CD4-positive, alpha-beta T cell (primary cell): ENCODE results near the gene LRWD1. TPM values are rescaled to one million over a fixed set of nuclear protein-coding genes. Genes with fewer than 3 reads are reported as not detected.
"Not testable (repeated sequence)": the region's sequence is repeated elsewhere in the genome, so short reads cannot be mapped to it uniquely, and the experiment has no call there.

ENCODE experiments used
- ATAC-seq: fragments of 200-7000 bp; cut with Tn5 transposase; one replicate; pipeline ENCODE4 v1.10.0; 2022; ENCODE audit warnings: mild to moderate bottlenecking; ENCODE audit not compliant: poor library complexity
- CTCF ChIA-PET: fragments of 350-600 bp; sonication (Branson Sonifier 250); formaldehyde crosslinking; loops from one replicate; lab custom pipeline; 2021; ENCODE audit warnings: antibody characterized with exemption, inconsistent platforms; lab: Charles Lee
- POLR2A ChIA-PET: fragments of 350-600 bp; sonication (Branson Sonifier 250); formaldehyde crosslinking; loops from one replicate; lab custom pipeline; 2021; ENCODE audit warnings: antibody characterized with exemption, inconsistent platforms; lab: Charles Lee
- DNase-seq, 14 experiments: peaks; one replicate each; pipeline ENCODE4 v3.0.0-alpha.2; 2013 to 2020; ENCODE audit warnings: mixed read lengths in 2 of 14
- H3K27ac ChIP-seq, 2 donors: one replicate each; pipeline versions ENCODE4 v1.5.1 to v1.7.0; 2013; ENCODE audit warnings: low read length in 2 of 2, low read depth in 1 of 2, mild to moderate bottlenecking in 1 of 2
- H3K27me3 ChIP-seq, 2 experiments: 1 replicate in 1 of 2; 2 replicates in 1 of 2; pipeline versions ENCODE4 v1.6.1 to v1.7.0; 2013; ENCODE audit warnings: low read length in 2 of 2, control low read depth in 1 of 2, mild to moderate bottlenecking in 1 of 2, moderate library complexity in 1 of 2; ENCODE audit not compliant: insufficient read depth in 2 of 2, control insufficient read depth in 1 of 2
- H3K36me3 ChIP-seq: one replicate; pipeline ENCODE4 v1.6.1; 2013; ENCODE audit warnings: low read length, control low read depth; ENCODE audit not compliant: insufficient read depth
- H3K4me1 ChIP-seq: one replicate; pipeline ENCODE4 v1.6.1; 2013; ENCODE audit warnings: low read length, control low read depth; ENCODE audit not compliant: insufficient read depth
- H3K4me3 ChIP-seq: one replicate; pipeline ENCODE4 v1.5.1; 2013; ENCODE audit warnings: mild to moderate bottlenecking, low read length, moderate library complexity
- H3K9me3 ChIP-seq, 2 experiments: 1 replicate in 1 of 2; 2 replicates in 1 of 2; pipeline versions ENCODE4 v1.6.1 to v1.7.0; 2013; ENCODE audit warnings: low read length in 2 of 2, mild to moderate bottlenecking in 2 of 2, control low read depth in 1 of 2, moderate library complexity in 1 of 2; ENCODE audit not compliant: control insufficient read depth in 1 of 2, insufficient read depth in 1 of 2
- H3K27ac Mint-ChIP-seq: one replicate; pipeline ENCODE4 v1.8.0; 2020; ENCODE audit warnings: mixed read lengths
- H3K27me3 Mint-ChIP-seq: one replicate; pipeline ENCODE4 v1.8.0; 2021; ENCODE audit warnings: mixed read lengths
- H3K36me3 Mint-ChIP-seq: one replicate; pipeline ENCODE4 v1.8.0; 2021; ENCODE audit warnings: low read depth, mixed read lengths
- H3K4me1 Mint-ChIP-seq: one replicate; pipeline ENCODE4 v1.8.0; 2021; ENCODE audit warnings: low read depth, mixed read lengths
- H3K4me3 Mint-ChIP-seq: one replicate; pipeline ENCODE4 v1.8.0; 2020; ENCODE audit warnings: mild to moderate bottlenecking, mixed read lengths
- H3K9me3 Mint-ChIP-seq: one replicate; pipeline ENCODE4 v1.8.0; 2020; ENCODE audit warnings: mixed read lengths
- intact Hi-C, 2 experiments: fragments of 100-400 bp; cut with DNase I in 1 of 2; cut with micrococcal nuclease in 1 of 2; formaldehyde crosslinking; loops; one replicate each; pipeline versions ENCODE4 v1.15.1 to v1.9.0; 2023 to 2025; cut with DNase I, micrococcal nuclease
- microRNA-seq: library from miRNA; unstranded; fragments of <30 nt; microRNA quantifications from one replicate; pipeline ENCODE4 v1.2.0, GENCODE V29; 2021; ENCODE audit warnings: borderline microRNAs expressed, borderline replicate concordance
- total RNA-seq, 174 experiments: library from RNA in 2 of 174; stranded (reverse) in 2 of 174; gene quantifications; one replicate each; pipeline ENCODE4 v1.2.3 and lab custom pipeline; 2021 to 2026

The LRWD1 gene
- total RNA-seq, 2 experiments from 2014 or later, result 12.9 to 13.9 TPM

GRCh38 chr7:102514881-102515721 is 50.3 kb downstream of the LRWD1 start:
- H3K27me3 ChIP-seq, ATAC-seq, intact Hi-C loops, H3K4me3 ChIP-seq, H3K4me3 Mint-ChIP-seq, POLR2A ChIA-PET, DNase-seq, H3K4me1 ChIP-seq, H3K9me3 Mint-ChIP-seq, CTCF ChIA-PET, H3K27ac Mint-ChIP-seq, H3K4me1 Mint-ChIP-seq, H3K27ac ChIP-seq, H3K27me3 Mint-ChIP-seq, H3K36me3 Mint-ChIP-seq, H3K9me3 ChIP-seq, H3K36me3 ChIP-seq: not testable (repeated sequence)

- H3K4me3 ChIP-seq, H3K27me3 ChIP-seq, H3K4me3 Mint-ChIP-seq, H3K27me3 Mint-ChIP-seq, POLR2A ChIA-PET, H3K27ac Mint-ChIP-seq, ATAC-seq, H3K4me1 ChIP-seq, CTCF ChIA-PET, H3K9me3 ChIP-seq, intact Hi-C loops, H3K27ac ChIP-seq, H3K36me3 Mint-ChIP-seq, DNase-seq, H3K4me1 Mint-ChIP-seq, H3K9me3 Mint-ChIP-seq, H3K36me3 ChIP-seq: not testable (repeated sequence)
These were observed 51.1 kb downstream of the LRWD1 start for GRCh38 chr7:102515889-102516288.

- intact Hi-C loops, H3K4me1 Mint-ChIP-seq, H3K9me3 Mint-ChIP-seq: not testable (repeated sequence)
These were observed 52.2 kb downstream of the LRWD1 start for GRCh38 chr7:102516951-102517350.

GRCh38 chr7:102517550-102518147 is 52.9 kb downstream of the LRWD1 start, which contains the start of gene RASA4B:
RASA4B (minus strand) TSS chr7:102517777; CDS start chr7:102517710, 67 bp downstream.
- intact Hi-C loops, H3K27me3 ChIP-seq, H3K4me1 ChIP-seq, H3K27ac Mint-ChIP-seq, CTCF ChIA-PET, H3K27me3 Mint-ChIP-seq, H3K4me3 Mint-ChIP-seq, H3K9me3 Mint-ChIP-seq, H3K36me3 ChIP-seq, H3K36me3 Mint-ChIP-seq, H3K9me3 ChIP-seq, H3K4me1 Mint-ChIP-seq, POLR2A ChIA-PET, H3K27ac ChIP-seq: not testable (repeated sequence)
- ATAC-seq (peak; percentile 100), DNase-seq (peak in 6 of 14 experiments; percentile 3 to 59 (median 29))
- H3K4me3 ChIP-seq, result peak within 1 kb of the TSS; percentile 16

More at GRCh38 chr7:102516951-102517350, 52.2 kb downstream of the LRWD1 start:
- H3K27ac Mint-ChIP-seq, H3K9me3 ChIP-seq, H3K36me3 Mint-ChIP-seq, H3K4me3 Mint-ChIP-seq, H3K4me3 ChIP-seq, DNase-seq, CTCF ChIA-PET, H3K27ac ChIP-seq, H3K27me3 Mint-ChIP-seq, H3K36me3 ChIP-seq, ATAC-seq, H3K4me1 ChIP-seq, H3K27me3 ChIP-seq, POLR2A ChIA-PET: not testable (repeated sequence)

- ATAC-seq, result not testable (repeated sequence)
These were observed 56.0 kb downstream of the LRWD1 start for GRCh38 chr7:102520797-102521196.

More at GRCh38 chr7:102520797-102521196, 56.0 kb downstream of the LRWD1 start:
- CTCF ChIA-PET, H3K27me3 Mint-ChIP-seq, intact Hi-C loops, H3K4me1 Mint-ChIP-seq, H3K9me3 ChIP-seq, POLR2A ChIA-PET, H3K27ac Mint-ChIP-seq, DNase-seq, H3K4me3 ChIP-seq, H3K4me1 ChIP-seq, H3K9me3 Mint-ChIP-seq, H3K36me3 ChIP-seq, H3K27ac ChIP-seq, H3K36me3 Mint-ChIP-seq, H3K4me3 Mint-ChIP-seq, H3K27me3 ChIP-seq: not testable (repeated sequence)

Small RNAs within 50 kb of the gene (microRNA-seq; reads per million reads assigned to microRNA genes)
- not detected for gene MIR4467
- 5.7 reads per million, percentile 29 among the genes with 10 or more reads in this experiment for gene MIR5090

Other genes with a start within 250 kb of the LRWD1 start
- gene SH2B2, start 178.1 kb upstream of the LRWD1 start, total RNA-seq, result under 1 TPM; 0.77 to 0.95 TPM
- gene SPDYE6, start 108.5 kb upstream of the LRWD1 start, total RNA-seq, result not detected
- 10 to 100 TPM; 47.4 to 48.0 TPM for gene PRKRIP1, start 68.6 kb upstream of the LRWD1 start, total RNA-seq
- 10 to 100 TPM; 12.3 to 16.5 TPM for gene ORAI2, start 31.4 kb upstream of the LRWD1 start, total RNA-seq
- 1 to 10 TPM; 2.9 to 3.5 TPM for gene ALKBH4, start 121 bp upstream of the LRWD1 start, total RNA-seq
- gene POLR2J, start 13.9 kb downstream of the LRWD1 start, total RNA-seq, result 10 to 100 TPM; 35.8 to 39.7 TPM
- gene RASA4B, start 52.8 kb downstream of the LRWD1 start, total RNA-seq, result 10 to 100 TPM; 31.9 to 40.7 TPM
- gene UPK3BL2, start 78.7 kb downstream of the LRWD1 start, total RNA-seq, result 100 to 1,000 TPM; 115 to 122 TPM
- under 1 TPM; 0.33 to 0.36 TPM for gene SPDYE2, start 86.2 kb downstream of the LRWD1 start, total RNA-seq
- 10 to 100 TPM; 82.5 to 90.6 TPM for gene POLR2J3, start 107.6 kb downstream of the LRWD1 start, total RNA-seq
- 10 to 100 TPM; 37.8 to 42.1 TPM for gene RASA4, start 151.8 kb downstream of the LRWD1 start, total RNA-seq
- gene UPK3BL1, start 177.8 kb downstream of the LRWD1 start, total RNA-seq, result 10 to 100 TPM; 27.2 to 28.4 TPM
- not detected for gene SPDYE2B, start 185.3 kb downstream of the LRWD1 start, total RNA-seq
- 10 to 100 TPM; 76.6 to 81.3 TPM for gene POLR2J2, start 206.7 kb downstream of the LRWD1 start, total RNA-seq